Endothelial cell of umbilical vein (primary cell): ENCODE results near the gene TSPAN9. TPM values are rescaled to one million over a fixed set of nuclear protein-coding genes. Genes with fewer than 3 reads are reported as not detected.

Experiments used
- BruUV-seq: library from RNA; stranded (reverse); fragments of 400-500 nt; replicated peaks from 2 replicates; lab custom pipeline; 2021; lab: Mats Ljungman, UMichigan
- CTCF ChIA-PET: fragments of 300-600, 350-600 bp; sonication (Branson Sonifier 250); formaldehyde crosslinking; loops from one replicate; lab custom pipeline; 2021; ENCODE audit warnings: antibody characterized with exemption, inconsistent platforms; lab: Charles Lee
- POLR2A ChIA-PET: fragments of 300-600, 350-600 bp; sonication (Branson Sonifier 250); formaldehyde crosslinking; loops from one replicate; lab custom pipeline; 2021; ENCODE audit warnings: antibody characterized with exemption, inconsistent platforms; lab: Charles Lee
- DNase-seq: peaks from one replicate; pipeline ENCODE4 v3.0.0-alpha.2; 2011; ENCODE audit warnings: low read depth, low spot score
- FAIRE-seq: peaks from 2 replicates; lab custom pipeline; 2011; peaks lifted over from hg19 to GRCh38; lab: Jason Lieb, UNC
- H2AFZ ChIP-seq: 2 replicates; pipeline ENCODE4 v1.6.0; 2012; ENCODE audit warnings: low read depth, low read length, control low read depth, inconsistent platforms
- H3K27ac ChIP-seq: 2 replicates; pipeline ENCODE4 v1.5.1; 2011; ENCODE audit warnings: low read depth, mild to moderate bottlenecking, control low read depth, low read length, moderate library complexity; ENCODE audit not compliant: insufficient read depth
- H3K27me3 ChIP-seq, 2 experiments: 2 replicates each; pipeline versions ENCODE4 v1.6.0 to v1.6.1; 2011; ENCODE audit warnings: low read length in 2 of 2, mixed read lengths in 1 of 2; ENCODE audit not compliant: control insufficient read depth in 2 of 2, insufficient read depth in 2 of 2
- H3K36me3 ChIP-seq, 2 experiments: 2 replicates in 1 of 2; 3 replicates in 1 of 2; pipeline ENCODE4 v1.5.1; 2011; ENCODE audit warnings: low read length in 2 of 2, mild to moderate bottlenecking in 1 of 2, moderate library complexity in 1 of 2; ENCODE audit not compliant: control insufficient read depth in 2 of 2, insufficient read depth in 2 of 2; ENCODE audit errors: extremely low read depth in 1 of 2
- H3K4me1 ChIP-seq: 3 replicates; pipeline ENCODE4 v1.5.1; 2011; ENCODE audit warnings: mild to moderate bottlenecking, low read length; ENCODE audit not compliant: control insufficient read depth, insufficient read depth; ENCODE audit errors: extremely low read depth
- H3K4me2 ChIP-seq: 2 replicates; pipeline ENCODE4 v1.6.1; 2011; ENCODE audit warnings: low read length, control low read depth, mixed read lengths; ENCODE audit not compliant: insufficient read depth
- H3K4me3 ChIP-seq, 3 experiments: fragments of 200-600 bp in 1 of 3; sonication (generic), shearing (Covaris generic) in 1 of 3; replicated peaks in 1 of 3; 2 replicates each; pipeline ENCODE4 v1.5.1; 2011 to 2016; ENCODE audit warnings: control low read depth in 3 of 3, low read length in 3 of 3, mild to moderate bottlenecking in 2 of 3, inconsistent platforms in 1 of 3, low read depth in 1 of 3, moderate library complexity in 1 of 3; ENCODE audit not compliant: insufficient read depth in 1 of 3
- H3K79me2 ChIP-seq: 2 replicates; pipeline ENCODE4 v1.6.0; 2012; ENCODE audit warnings: low read length, inconsistent platforms; ENCODE audit not compliant: control insufficient read depth, insufficient read depth
- H3K9ac ChIP-seq: replicated peaks from 2 replicates; pipeline ENCODE3; 2011; ENCODE audit warnings: low read length, control low read depth; ENCODE audit not compliant: insufficient read depth; ENCODE audit errors: extremely low read depth
- H3K9me1 ChIP-seq: replicated peaks from 3 replicates; pipeline ENCODE4 v1.6.0; 2011; ENCODE audit warnings: mild to moderate bottlenecking, low read length; ENCODE audit not compliant: control insufficient read depth, insufficient read depth; ENCODE audit errors: extremely low read depth
- H3K9me3 ChIP-seq: replicated peaks from 2 replicates; pipeline ENCODE4 v1.5.1; 2012; ENCODE audit warnings: low read length, inconsistent platforms; ENCODE audit not compliant: control insufficient read depth, insufficient read depth
- H4K20me1 ChIP-seq: replicated peaks from 2 replicates; pipeline ENCODE3; 2011; ENCODE audit warnings: mild to moderate bottlenecking, low read length; ENCODE audit not compliant: control insufficient read depth, insufficient read depth; ENCODE audit errors: extremely low read depth
- CTCF ChIP-seq, 2 donors: IDR thresholded peaks; 1 replicate in 1 of 2; 2 replicates in 1 of 2; pipeline ENCODE4 v1.5.1; 2011; ENCODE audit warnings: low read length in 2 of 2, mild to moderate bottlenecking in 2 of 2, moderate library complexity in 2 of 2, control low read depth in 1 of 2, inconsistent platforms in 1 of 2, low read depth in 1 of 2; ENCODE audit not compliant: insufficient read depth in 1 of 2; ENCODE audit errors: extremely low read depth in 1 of 2
- FOS ChIP-seq: IDR thresholded peaks from 2 replicates; pipeline ENCODE4 v1.6.1; 2011; ENCODE audit warnings: mild to moderate bottlenecking, low read length, moderate library complexity, borderline replicate concordance; ENCODE audit not compliant: insufficient read depth
- GATA2 ChIP-seq: IDR thresholded peaks from 2 replicates; pipeline ENCODE4 v1.7.0; 2011; ENCODE audit warnings: low read depth, mild to moderate bottlenecking, moderate library complexity, mixed read lengths, low read length; ENCODE audit not compliant: insufficient read length, insufficient read depth
- MYC ChIP-seq: IDR thresholded peaks from one replicate; pipeline ENCODE4 v1.6.1; 2011; ENCODE audit warnings: mild to moderate bottlenecking, low read depth, low read length
- POLR2A ChIP-seq: IDR thresholded peaks from 2 replicates; pipeline ENCODE4 v1.6.1; 2012; ENCODE audit warnings: low read depth, mild to moderate bottlenecking, control low read depth, low read length
- POLR2AphosphoS5 ChIP-seq: IDR thresholded peaks from 2 replicates; pipeline ENCODE4 v1.6.1; 2012; ENCODE audit warnings: low read depth, mild to moderate bottlenecking, control low read depth, low read length, moderate library complexity; ENCODE audit not compliant: insufficient read depth
- dilution Hi-C: fragments of 300-500 bp; cut with MboI; formaldehyde crosslinking; loops from one replicate; pipeline ENCODE4 v1.15.0; 2019; ENCODE audit warnings: low sequenced_read_pairs; ENCODE audit not compliant: extremely low pct_ligation_motif_present
- intact Hi-C: fragments of 100-400 bp; cut with micrococcal nuclease; formaldehyde crosslinking; loops from one replicate; pipeline ENCODE4 v1.10.0; 2022
- polyA plus RNA-seq, 4 experiments: library from polyadenylated mRNA; depleted of rRNA in 3 of 4; stranded (reverse) in 3 of 4; unstranded in 1 of 4; fragments of >200 nt; gene quantifications; 2 replicates each; pipeline versions ENCODE4 v1.2.1 to v1.2.3, GENCODE V29; 2011 to 2012; ENCODE audit warnings: missing spikeins in 1 of 4
- total RNA-seq: library from RNA; stranded (reverse); gene quantifications from 2 replicates; pipeline ENCODE4 v1.2.3, GENCODE V29; 2021

Gene TSPAN9
- total and polyA plus RNA-seq, 2 donors (not counting 3 experiments of a cell fraction or from before 2014, with no cell fraction given) = 43.3 to 66.8 TPM

- Histone ChIP-seq H3K9me1 (no peaks in the 10 kb centered on the region), H2AFZ (no peak overlapping the region), H3K9me3 (no peaks in the 10 kb centered on the region), H3K27me3 (no peaks in the 10 kb centered on the region), H3K4me1 (peaks cover 16% of the 10 kb centered on the region), H3K36me3 (peaks cover 0 to 2% of the 10 kb centered on the region in 2 experiments), H3K9ac (no peak overlapping the region), H3K4me2 (no peak overlapping the region), H3K79me2 (no peaks in the 10 kb centered on the region), H3K27ac (no peak overlapping the region), H4K20me1 (no peaks in the 10 kb centered on the region), H3K4me3 (no peak overlapping the region)
- CTCF ChIA-PET = interaction anchor here (1.9 to 3.5 kb wide), 2 partner anchors 29 to 173 kb away, joined by 4 to 10 read pairs; no protein-coding TSS in a partner anchor
- no peak for FAIRE-seq
- POLR2A ChIA-PET = no interaction called here
- dilution Hi-C loops (no loop called here), intact Hi-C loops (no loop called here)
- BruUV-seq = no TSS peak
- TF ChIP-seq POLR2A (no peak), POLR2AphosphoS5 (no peak), GATA2 (no peak), FOS (no peak), MYC (no peak)
- DNase-seq = no peak
Measured at GRCh38 chr12:3102771-3103410, 25.7 kb downstream of the TSPAN9 start.

DNA sequence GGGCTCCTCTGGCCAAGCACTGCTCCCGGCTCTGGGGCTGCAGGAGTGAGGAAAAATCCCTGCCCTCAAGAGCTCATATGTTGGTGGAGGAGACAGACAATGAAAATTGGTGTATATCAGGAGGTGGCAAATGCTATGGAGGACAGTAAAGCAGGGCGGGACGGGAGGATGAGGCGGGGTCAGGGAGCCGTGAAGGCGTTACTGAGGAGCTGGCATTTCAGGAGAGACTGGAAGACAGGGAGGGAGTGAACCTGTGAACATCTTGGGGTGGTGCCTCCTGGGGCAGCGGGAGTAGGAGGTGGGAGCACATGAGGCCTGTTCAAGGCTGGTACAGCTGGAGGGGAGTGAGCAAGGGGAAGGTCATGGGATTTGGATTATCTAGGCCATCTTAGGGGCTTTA lies 26.6 kb downstream of the TSPAN9 start:
- Histone ChIP-seq H3K27me3 (no peaks in the 10 kb centered on the region), H3K27ac (no peak overlapping the region), H3K4me2 (no peak overlapping the region), H3K9me3 (no peaks in the 10 kb centered on the region), H3K9me1 (no peaks in the 10 kb centered on the region), H3K36me3 (peaks cover 0 to 2% of the 10 kb centered on the region in 2 experiments), H3K79me2 (no peaks in the 10 kb centered on the region), H3K4me3 (no peak overlapping the region), H3K4me1 (peaks cover 7% of the 10 kb centered on the region), H3K9ac (no peak overlapping the region), H2AFZ (no peak overlapping the region), H4K20me1 (no peaks in the 10 kb centered on the region)
- no TSS peak for BruUV-seq
- POLR2A ChIA-PET = no interaction called here
- dilution Hi-C loops (no loop called here), intact Hi-C loops (no loop called here)
- TF ChIP-seq POLR2AphosphoS5 (no peak), POLR2A (no peak), CTCF (IDR thresholded peaks at IDR 0.05; ENCODE audit: extremely low read depth in 1 of 2, insufficient read depth in 1 of 2, low read depth in 1 of 2, low read length in 2 of 2) (no peak)
- DNase-seq (no peak), FAIRE-seq (no peak)
- CTCF ChIA-PET = interaction anchor here (1.9 to 3.5 kb wide), 2 partner anchors 30 to 172 kb away, joined by 4 to 10 read pairs; no protein-coding TSS in a partner anchor
